ENCODE data around the gene PGBD5. TPM values are rescaled to one million over a fixed set of nuclear protein-coding genes. Genes with fewer than 3 reads are reported as not detected.

PGBD5 gene
- total RNA-seq, 5 donors from 2014 or later (not counting 1 experiment from before 2014, with no cell fraction given): 0.03 to 0.09 (median 0.09) TPM; not detected in 2

GRCh38 chr1:230384380-230385157, 41.6 kb downstream of the PGBD5 start:
- Mint-ChIP-seq H3K27me3 (peaks cover 12 to 25% of the 10 kb centered on the region in 2 donors), H3K36me3 (no peaks in the 10 kb centered on the region), H3K4me3 (no peak overlapping the region), H3K9me3 (peaks cover 4% of the 10 kb centered on the region in 3 donors), H3K27ac (no peak overlapping the region), H3K4me1 (no peaks in the 10 kb centered on the region)
- Histone ChIP-seq H3K4me1 (ENCODE audit: control insufficient read depth in 1 of 2, extremely low read depth in 1 of 2, insufficient read depth in 2 of 2, low read length in 2 of 2) (no peaks in the 10 kb centered on the region), H3K36me3 (ENCODE audit: control insufficient read depth in 2 of 2, extremely low read depth in 1 of 2, insufficient read depth in 1 of 2, low read length in 1 of 2) (no peaks in the 10 kb centered on the region), H3K9me3 (no peaks in the 10 kb centered on the region), H3K27me3 (replicated peaks in 1 of 2; ENCODE audit: control insufficient read depth in 2 of 2, extremely low read depth in 1 of 2, insufficient read depth in 2 of 2, low read length in 1 of 2) (peaks cover 0 to 27% of the 10 kb centered on the region in 2 experiments), H3K27ac (ENCODE audit: low read length) (no peak overlapping the region), H3K4me3 (ENCODE audit: control insufficient read depth in 1 of 2, extremely low read depth in 1 of 2, low read length in 1 of 2) (no peak overlapping the region)
- DNase-seq (no peak), ATAC-seq (replicated peaks in 1 of 4) (no peak)
- whole genome bisulfite sequencing (ENCODE audit: insufficient coverage): 80% methylated on average over 3 of the region's 17 CpGs
- ChIA-PET POLR2A (no interaction called here), CTCF (interaction anchor here in 1 of 2 donors (0.5 kb wide), 1 partner anchor 257 kb away, joined by 4 read pairs; no protein-coding TSS in a partner anchor)

- DNase-seq (no peak), ATAC-seq (replicated peaks in 1 of 4) (no peak)
- Histone ChIP-seq H3K4me1 (ENCODE audit: control insufficient read depth in 1 of 2, extremely low read depth in 1 of 2, insufficient read depth in 2 of 2, low read length in 2 of 2) (no peaks in the 10 kb centered on the region), H3K27me3 (replicated peaks in 1 of 2; ENCODE audit: control insufficient read depth in 2 of 2, extremely low read depth in 1 of 2, insufficient read depth in 2 of 2, low read length in 1 of 2) (peaks cover 0 to 26% of the 10 kb centered on the region in 2 experiments), H3K4me3 (ENCODE audit: control insufficient read depth in 1 of 2, extremely low read depth in 1 of 2, low read length in 1 of 2) (no peak overlapping the region), H3K9me3 (no peaks in the 10 kb centered on the region), H3K27ac (ENCODE audit: low read length) (no peak overlapping the region), H3K36me3 (ENCODE audit: control insufficient read depth in 2 of 2, extremely low read depth in 1 of 2, insufficient read depth in 1 of 2, low read length in 1 of 2) (no peaks in the 10 kb centered on the region)
- 29% methylated on average over 1 of the region's 5 CpGs for WGBS (ENCODE audit: insufficient coverage)
- CTCF ChIA-PET: no interaction called here
- Mint-ChIP-seq H3K27me3 (peaks cover 16 to 31% of the 10 kb centered on the region in 2 donors), H3K4me1 (no peaks in the 10 kb centered on the region), H3K9me3 (peaks cover 11% of the 10 kb centered on the region in 3 donors), H3K36me3 (no peaks in the 10 kb centered on the region), H3K27ac (no peak overlapping the region), H3K4me3 (no peak overlapping the region)
- POLR2A ChIA-PET: no interaction called here
Observed at GRCh38 chr1:230383425-230383824, 42.7 kb downstream of the PGBD5 start.

DNA sequence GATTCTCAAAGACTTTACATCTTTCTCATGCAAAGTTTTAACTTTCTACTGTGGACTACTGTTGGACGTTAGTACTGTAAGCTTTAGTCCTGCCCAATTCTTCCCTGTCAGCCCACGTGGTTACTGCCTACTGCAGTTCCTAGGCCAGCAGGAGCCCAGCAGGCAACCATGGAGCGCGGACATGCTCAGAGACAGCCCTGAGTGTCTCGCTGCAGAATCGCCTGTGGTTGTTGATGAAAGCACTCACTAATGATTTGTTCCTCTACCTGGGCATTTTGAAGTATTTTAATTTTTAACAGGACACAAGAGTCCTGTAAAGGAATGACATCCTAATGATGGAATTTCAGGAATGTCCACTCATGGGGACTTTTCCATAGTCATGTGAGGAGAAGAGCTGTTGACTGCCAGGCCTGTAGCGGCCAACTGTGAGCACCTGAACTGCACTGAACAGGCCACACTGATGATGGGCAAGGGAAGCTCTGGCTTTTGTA, 44.1 kb downstream of the PGBD5 start:
- Mint-ChIP-seq H3K9me3 (peaks cover 11% of the 10 kb centered on the region in 3 donors), H3K27me3 (peaks cover 10 to 24% of the 10 kb centered on the region in 2 donors), H3K36me3 (no peaks in the 10 kb centered on the region), H3K27ac (no peak overlapping the region), H3K4me3 (no peak overlapping the region), H3K4me1 (no peaks in the 10 kb centered on the region)
- no peak overlapping the region for H3K4me3 ChIP-seq (ENCODE audit: control insufficient read depth in 1 of 2, extremely low read depth in 1 of 2, low read length in 1 of 2)
- peaks cover 0 to 19% of the 10 kb centered on the region in 2 experiments for H3K27me3 ChIP-seq (replicated peaks in 1 of 2; ENCODE audit: control insufficient read depth in 2 of 2, extremely low read depth in 1 of 2, insufficient read depth in 2 of 2, low read length in 1 of 2)
- no peaks in the 10 kb centered on the region for H3K9me3 ChIP-seq
- CTCF ChIA-PET: no interaction called here
- H3K4me1 ChIP-seq (ENCODE audit: control insufficient read depth in 1 of 2, extremely low read depth in 1 of 2, insufficient read depth in 2 of 2, low read length in 2 of 2): no peaks in the 10 kb centered on the region
- ATAC-seq (replicated peaks in 1 of 4) (no peak), DNase-seq (no peak)
- no peak overlapping the region for H3K27ac ChIP-seq (ENCODE audit: low read length)
- POLR2A ChIA-PET: no interaction called here
- H3K36me3 ChIP-seq (ENCODE audit: control insufficient read depth in 2 of 2, extremely low read depth in 1 of 2, insufficient read depth in 1 of 2, low read length in 1 of 2): no peaks in the 10 kb centered on the region
- WGBS (ENCODE audit: insufficient coverage): 41% methylated on average over 3 of the region's 7 CpGs

DNA sequence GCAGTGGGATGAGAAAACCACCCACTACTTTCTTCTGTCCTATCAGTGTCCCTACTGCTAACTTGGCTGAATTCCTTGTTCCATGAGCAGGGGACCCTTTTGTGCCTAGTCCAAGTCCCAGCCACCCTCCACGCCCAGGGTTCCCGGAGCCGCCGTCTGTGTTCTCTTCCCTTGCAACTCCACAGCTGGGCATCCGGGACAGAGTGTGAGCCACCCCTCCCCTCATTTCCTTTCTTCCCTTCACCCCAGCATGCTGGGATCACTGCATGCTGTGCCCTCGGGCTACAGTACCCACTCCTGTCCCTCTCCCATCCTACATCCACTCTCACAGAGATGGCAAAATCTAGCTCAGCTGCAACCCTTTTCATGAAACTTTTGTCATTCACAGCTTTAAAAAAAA, 44.5 kb downstream of the PGBD5 start:
- Mint-ChIP-seq H3K4me1 (no peaks in the 10 kb centered on the region), H3K36me3 (no peaks in the 10 kb centered on the region), H3K27me3 (peaks cover 10 to 20% of the 10 kb centered on the region in 2 donors), H3K9me3 (peaks cover 11% of the 10 kb centered on the region in 3 donors), H3K4me3 (no peak overlapping the region), H3K27ac (no peak overlapping the region)
- Histone ChIP-seq H3K9me3 (no peaks in the 10 kb centered on the region), H3K27me3 (replicated peaks in 1 of 2; ENCODE audit: control insufficient read depth in 2 of 2, extremely low read depth in 1 of 2, insufficient read depth in 2 of 2, low read length in 1 of 2) (peaks cover 0 to 19% of the 10 kb centered on the region in 2 experiments), H3K4me1 (ENCODE audit: control insufficient read depth in 1 of 2, extremely low read depth in 1 of 2, insufficient read depth in 2 of 2, low read length in 2 of 2) (no peaks in the 10 kb centered on the region), H3K27ac (ENCODE audit: low read length) (no peak overlapping the region), H3K36me3 (ENCODE audit: control insufficient read depth in 2 of 2, extremely low read depth in 1 of 2, insufficient read depth in 1 of 2, low read length in 1 of 2) (no peaks in the 10 kb centered on the region), H3K4me3 (ENCODE audit: control insufficient read depth in 1 of 2, extremely low read depth in 1 of 2, low read length in 1 of 2) (no peak overlapping the region)
- DNase-seq (no peak), ATAC-seq (replicated peaks in 1 of 4) (no peak)
- CTCF ChIA-PET: no interaction called here
- POLR2A ChIA-PET: no interaction called here
- 31% methylated on average over 6 of the region's 6 CpGs for WGBS (ENCODE audit: insufficient coverage)

GRCh38 chr1:230381049-230381467, 45.1 kb downstream of the PGBD5 start:
- 70% methylated on average over 5 of the region's 5 CpGs for WGBS (ENCODE audit: insufficient coverage)
- H3K4me3 Mint-ChIP-seq: no peak overlapping the region
- no peaks in the 10 kb centered on the region for H3K36me3 Mint-ChIP-seq
- H3K36me3 ChIP-seq (ENCODE audit: control insufficient read depth in 2 of 2, extremely low read depth in 1 of 2, insufficient read depth in 1 of 2, low read length in 1 of 2): no peaks in the 10 kb centered on the region
- H3K4me1 ChIP-seq (ENCODE audit: control insufficient read depth in 1 of 2, extremely low read depth in 1 of 2, insufficient read depth in 2 of 2, low read length in 2 of 2): no peaks in the 10 kb centered on the region
- no peak for DNase-seq
- no peaks in the 10 kb centered on the region for H3K4me1 Mint-ChIP-seq
- no peak overlapping the region for H3K4me3 ChIP-seq (ENCODE audit: control insufficient read depth in 1 of 2, extremely low read depth in 1 of 2, low read length in 1 of 2)
- peaks cover 0 to 24% of the 10 kb centered on the region in 2 experiments for H3K27me3 ChIP-seq (replicated peaks in 1 of 2; ENCODE audit: control insufficient read depth in 2 of 2, extremely low read depth in 1 of 2, insufficient read depth in 2 of 2, low read length in 1 of 2)
- H3K9me3 ChIP-seq: no peaks in the 10 kb centered on the region
- no peak for ATAC-seq (replicated peaks in 1 of 4)
- H3K27ac Mint-ChIP-seq: no peak overlapping the region
- peaks cover 12 to 17% of the 10 kb centered on the region in 2 donors for H3K27me3 Mint-ChIP-seq
- ChIA-PET CTCF (no interaction called here), POLR2A (no interaction called here)
- H3K27ac ChIP-seq (ENCODE audit: low read length): no peak overlapping the region
- peaks cover 11% of the 10 kb centered on the region in 3 donors for H3K9me3 Mint-ChIP-seq

- CTCF ChIA-PET: no interaction called here
- Histone ChIP-seq H3K27ac (ENCODE audit: low read length) (no peak overlapping the region), H3K4me3 (ENCODE audit: control insufficient read depth in 1 of 2, extremely low read depth in 1 of 2, low read length in 1 of 2) (no peak overlapping the region), H3K27me3 (replicated peaks in 1 of 2; ENCODE audit: control insufficient read depth in 2 of 2, extremely low read depth in 1 of 2, insufficient read depth in 2 of 2, low read length in 1 of 2) (peaks cover 0 to 25% of the 10 kb centered on the region in 2 experiments), H3K9me3 (no peaks in the 10 kb centered on the region), H3K36me3 (ENCODE audit: control insufficient read depth in 2 of 2, extremely low read depth in 1 of 2, insufficient read depth in 1 of 2, low read length in 1 of 2) (no peaks in the 10 kb centered on the region), H3K4me1 (ENCODE audit: control insufficient read depth in 1 of 2, extremely low read depth in 1 of 2, insufficient read depth in 2 of 2, low read length in 2 of 2) (no peaks in the 10 kb centered on the region)
- peaks cover 15 to 17% of the 10 kb centered on the region in 2 donors for H3K27me3 Mint-ChIP-seq
- ATAC-seq (replicated peaks in 1 of 4) (no peak), DNase-seq (no peak)
- H3K4me3 Mint-ChIP-seq: no peak overlapping the region
- POLR2A ChIA-PET: no interaction called here
- WGBS (ENCODE audit: insufficient coverage): 80% methylated on average over 1 of the region's 1 CpG
- H3K4me1 Mint-ChIP-seq: no peaks in the 10 kb centered on the region
- peaks cover 11% of the 10 kb centered on the region in 3 donors for H3K9me3 Mint-ChIP-seq
- no peak overlapping the region for H3K27ac Mint-ChIP-seq
- H3K36me3 Mint-ChIP-seq: no peaks in the 10 kb centered on the region
Observed at GRCh38 chr1:230379928-230380327, 46.2 kb downstream of the PGBD5 start.

Data from T-cell (primary cell).